ENCODE data around the gene DDX24. TPM values are rescaled to one million over a fixed set of nuclear protein-coding genes. Genes with fewer than 3 reads are reported as not detected.

DDX24 gene
- polyA plus RNA-seq, 3 donors: 51.2 to 68.0 (median 53.8) TPM

DNA sequence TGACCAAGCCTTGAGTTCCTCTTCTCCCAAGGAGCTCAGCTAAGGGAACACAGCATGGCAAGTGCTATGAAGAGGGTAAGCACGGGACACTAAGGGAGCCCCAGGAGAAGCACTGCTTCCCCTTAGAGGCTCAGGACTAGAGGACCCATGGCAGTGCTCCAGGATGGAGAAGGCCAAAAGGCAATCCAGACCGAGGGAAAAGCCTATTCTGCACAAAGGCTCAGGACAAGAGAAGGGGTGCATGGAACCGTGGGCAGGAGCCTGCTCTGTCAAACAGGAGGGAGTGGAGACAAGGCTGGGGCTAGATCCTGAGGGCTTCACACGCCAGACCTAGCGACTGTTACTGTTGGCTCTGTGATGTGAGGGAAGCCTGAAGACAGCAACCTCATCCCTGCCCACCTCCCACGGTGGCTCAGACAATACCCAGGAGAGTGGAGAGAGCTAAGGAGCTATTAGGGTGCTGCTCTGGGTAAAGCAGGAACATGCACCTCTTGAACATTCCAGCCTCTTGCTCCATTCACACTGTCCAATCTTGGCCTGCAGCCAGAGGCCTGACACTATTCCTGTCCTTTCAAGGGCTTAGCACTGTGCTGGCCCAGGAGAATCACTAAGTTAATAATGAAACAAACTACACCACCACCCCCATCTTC lies 30.6 kb downstream of the DDX24 start:
- no peaks in the 10 kb centered on the region for H3K4me1 Mint-ChIP-seq
- Histone ChIP-seq H3K27me3 (ENCODE audit: control insufficient read depth in 2 of 2, insufficient read depth in 2 of 2, low read length in 2 of 2) (no peaks in the 10 kb centered on the region), H2AFZ (ENCODE audit: insufficient read depth, low read depth, low read length, poor library complexity, severe bottlenecking) (no peak overlapping the region), H3K79me2 (ENCODE audit: insufficient read depth, low read length) (no peaks in the 10 kb centered on the region), H4K20me1 (ENCODE audit: insufficient read depth, low read length) (no peaks in the 10 kb centered on the region), H3K9me3 (replicated peaks in 1 of 2; ENCODE audit: control insufficient read depth in 1 of 2, insufficient read depth in 1 of 2, low read length in 2 of 2) (no peaks in the 10 kb centered on the region), H3K9ac (ENCODE audit: insufficient read depth, low read length, poor library complexity, severe bottlenecking) (no peak overlapping the region), H3K36me3 (replicated peaks in 1 of 2; ENCODE audit: control insufficient read depth in 1 of 2, insufficient read depth in 2 of 2, low read length in 2 of 2) (peaks cover 86 to 96% of the 10 kb centered on the region in 2 donors), H3K4me1 (ENCODE audit: control insufficient read depth in 1 of 2, insufficient read depth in 2 of 2, low read length in 2 of 2) (no peaks in the 10 kb centered on the region), H3K4me3 (replicated peaks in 1 of 3; ENCODE audit: low read depth in 2 of 3, low read length in 3 of 3) (no peak overlapping the region), H3K27ac (ENCODE audit: low read depth in 1 of 2, low read length in 2 of 2) (no peak overlapping the region), H3K4me2 (replicated peaks; ENCODE audit: extremely low read depth, low read length, poor library complexity, severe bottlenecking) (no peak overlapping the region)
- H3K27ac Mint-ChIP-seq: peak overlapping the region in 2 of 7 donors; percentile 15 to 37
- H3K36me3 Mint-ChIP-seq: peaks cover 81 to 94% of the 10 kb centered on the region in 2 donors
- H3K27me3 Mint-ChIP-seq (ENCODE audit: low read depth in 3 of 3): no peaks in the 10 kb centered on the region
- intact Hi-C loops (cut with micrococcal nuclease): no loop called here
- WGBS (ENCODE audit: insufficient coverage): 100% methylated on average over 1 of the region's 6 CpGs
- no peak for DNase-seq
- TF ChIP-seq, protein P1, sequence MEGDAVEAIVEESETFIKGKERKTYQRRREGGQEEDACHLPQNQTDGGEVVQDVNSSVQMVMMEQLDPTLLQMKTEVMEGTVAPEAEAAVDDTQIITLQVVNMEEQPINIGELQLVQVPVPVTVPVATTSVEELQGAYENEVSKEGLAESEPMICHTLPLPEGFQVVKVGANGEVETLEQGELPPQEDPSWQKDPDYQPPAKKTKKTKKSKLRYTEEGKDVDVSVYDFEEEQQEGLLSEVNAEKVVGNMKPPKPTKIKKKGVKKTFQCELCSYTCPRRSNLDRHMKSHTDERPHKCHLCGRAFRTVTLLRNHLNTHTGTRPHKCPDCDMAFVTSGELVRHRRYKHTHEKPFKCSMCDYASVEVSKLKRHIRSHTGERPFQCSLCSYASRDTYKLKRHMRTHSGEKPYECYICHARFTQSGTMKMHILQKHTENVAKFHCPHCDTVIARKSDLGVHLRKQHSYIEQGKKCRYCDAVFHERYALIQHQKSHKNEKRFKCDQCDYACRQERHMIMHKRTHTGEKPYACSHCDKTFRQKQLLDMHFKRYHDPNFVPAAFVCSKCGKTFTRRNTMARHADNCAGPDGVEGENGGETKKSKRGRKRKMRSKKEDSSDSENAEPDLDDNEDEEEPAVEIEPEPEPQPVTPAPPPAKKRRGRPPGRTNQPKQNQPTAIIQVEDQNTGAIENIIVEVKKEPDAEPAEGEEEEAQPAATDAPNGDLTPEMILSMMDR (IDR thresholded peaks at IDR 0.05): no peak
- no peaks in the 10 kb centered on the region for H3K9me3 Mint-ChIP-seq
- no peak overlapping the region for H3K4me3 Mint-ChIP-seq

DNA sequence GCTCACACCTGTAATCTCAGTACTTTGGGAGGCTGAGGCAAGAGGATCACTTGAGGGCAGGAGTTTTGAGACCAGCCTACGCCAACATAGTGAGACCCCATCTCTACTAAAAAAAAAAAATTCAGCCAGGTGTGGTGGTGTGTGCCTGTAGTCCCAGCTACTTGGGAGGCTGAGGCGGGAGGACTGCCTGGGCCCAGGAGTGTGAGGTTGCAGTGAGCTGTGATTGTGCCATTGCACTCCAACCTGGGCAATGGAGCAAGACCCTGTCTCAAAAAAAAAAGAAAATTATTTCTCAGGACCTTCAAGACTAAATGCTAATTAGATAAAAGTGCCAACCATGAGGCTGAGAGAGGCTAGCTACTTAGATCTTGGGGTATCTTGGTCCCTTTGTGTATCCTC lies 31.4 kb downstream of the DDX24 start:
- no peaks in the 10 kb centered on the region for H4K20me1 ChIP-seq (ENCODE audit: insufficient read depth, low read length)
- no peaks in the 10 kb centered on the region for H3K27me3 Mint-ChIP-seq (ENCODE audit: low read depth in 3 of 3)
- no peak for DNase-seq
- H3K4me2 ChIP-seq (replicated peaks; ENCODE audit: extremely low read depth, low read length, poor library complexity, severe bottlenecking): no peak overlapping the region
- H3K27me3 ChIP-seq (ENCODE audit: control insufficient read depth in 2 of 2, insufficient read depth in 2 of 2, low read length in 2 of 2): no peaks in the 10 kb centered on the region
- H2AFZ ChIP-seq (ENCODE audit: insufficient read depth, low read depth, low read length, poor library complexity, severe bottlenecking): no peak overlapping the region
- no peak overlapping the region for H3K9ac ChIP-seq (ENCODE audit: insufficient read depth, low read length, poor library complexity, severe bottlenecking)
- no peaks in the 10 kb centered on the region for H3K9me3 ChIP-seq (replicated peaks in 1 of 2; ENCODE audit: control insufficient read depth in 1 of 2, insufficient read depth in 1 of 2, low read length in 2 of 2)
- H3K4me1 ChIP-seq (ENCODE audit: control insufficient read depth in 1 of 2, insufficient read depth in 2 of 2, low read length in 2 of 2): no peaks in the 10 kb centered on the region
- H3K36me3 ChIP-seq (replicated peaks in 1 of 2; ENCODE audit: control insufficient read depth in 1 of 2, insufficient read depth in 2 of 2, low read length in 2 of 2): peaks cover 79 to 96% of the 10 kb centered on the region in 2 donors
- peaks cover 81 to 94% of the 10 kb centered on the region in 2 donors for H3K36me3 Mint-ChIP-seq
- no CpG with 5 or more reads among the region's 2 CpGs for WGBS (ENCODE audit: insufficient coverage)
- H3K4me1 Mint-ChIP-seq: no peaks in the 10 kb centered on the region
- no peaks in the 10 kb centered on the region for H3K79me2 ChIP-seq (ENCODE audit: insufficient read depth, low read length)
- TF ChIP-seq, protein P1 (IDR thresholded peaks at IDR 0.05): no peak
- intact Hi-C loops (cut with micrococcal nuclease): no loop called here
- H3K4me3 Mint-ChIP-seq: no peak overlapping the region
- no peak overlapping the region for H3K4me3 ChIP-seq (replicated peaks in 1 of 3; ENCODE audit: low read depth in 2 of 3, low read length in 3 of 3)
- peak overlapping the region in 2 of 7 donors; percentile 15 to 32 for H3K27ac Mint-ChIP-seq
- no peak overlapping the region for H3K27ac ChIP-seq (ENCODE audit: low read depth in 1 of 2, low read length in 2 of 2)
- H3K9me3 Mint-ChIP-seq: no peaks in the 10 kb centered on the region

All from CD14-positive monocyte (primary cell).